B cell (primary cell): ENCODE results near the gene IBTK.

Experiments
- EZH2 ChIP-seq: IDR thresholded peaks from 2 replicates; pipeline ENCODE4 v1.6.1; 2012; ENCODE audit warnings: borderline replicate concordance, low read depth, mild to moderate bottlenecking, moderate library complexity, low read length; ENCODE audit not compliant: insufficient read depth, poor library complexity, severe bottlenecking
- TF ChIP-seq, protein P1 (sequence below): fragments of 200-600 bp; IDR thresholded peaks from one replicate; pipeline ENCODE4 v1.8.0; 2022; ENCODE audit warnings: antibody characterized with exemption, mild to moderate bottlenecking

DNA sequence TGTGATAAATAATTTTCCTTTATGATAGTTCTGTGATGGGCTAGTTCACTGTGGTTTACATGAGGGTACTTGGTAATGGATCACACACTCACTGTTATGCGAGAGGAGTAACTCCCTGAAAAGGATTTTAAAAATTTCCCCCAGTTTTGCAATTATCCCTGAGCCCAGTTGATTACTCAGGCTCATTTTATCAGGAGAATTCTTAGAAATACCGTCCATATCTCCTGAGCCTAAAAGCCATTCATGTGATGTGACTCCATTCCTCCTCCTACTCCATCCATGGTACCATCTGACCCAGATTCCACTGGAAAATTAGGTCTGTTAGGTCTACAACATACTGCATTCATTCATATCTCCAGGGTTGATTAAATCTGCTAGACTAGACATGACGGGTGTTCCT, 16.4 kb upstream of the IBTK start:
- TF ChIP-seq, protein P1, sequence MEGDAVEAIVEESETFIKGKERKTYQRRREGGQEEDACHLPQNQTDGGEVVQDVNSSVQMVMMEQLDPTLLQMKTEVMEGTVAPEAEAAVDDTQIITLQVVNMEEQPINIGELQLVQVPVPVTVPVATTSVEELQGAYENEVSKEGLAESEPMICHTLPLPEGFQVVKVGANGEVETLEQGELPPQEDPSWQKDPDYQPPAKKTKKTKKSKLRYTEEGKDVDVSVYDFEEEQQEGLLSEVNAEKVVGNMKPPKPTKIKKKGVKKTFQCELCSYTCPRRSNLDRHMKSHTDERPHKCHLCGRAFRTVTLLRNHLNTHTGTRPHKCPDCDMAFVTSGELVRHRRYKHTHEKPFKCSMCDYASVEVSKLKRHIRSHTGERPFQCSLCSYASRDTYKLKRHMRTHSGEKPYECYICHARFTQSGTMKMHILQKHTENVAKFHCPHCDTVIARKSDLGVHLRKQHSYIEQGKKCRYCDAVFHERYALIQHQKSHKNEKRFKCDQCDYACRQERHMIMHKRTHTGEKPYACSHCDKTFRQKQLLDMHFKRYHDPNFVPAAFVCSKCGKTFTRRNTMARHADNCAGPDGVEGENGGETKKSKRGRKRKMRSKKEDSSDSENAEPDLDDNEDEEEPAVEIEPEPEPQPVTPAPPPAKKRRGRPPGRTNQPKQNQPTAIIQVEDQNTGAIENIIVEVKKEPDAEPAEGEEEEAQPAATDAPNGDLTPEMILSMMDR, result no peak
- no peak for TF ChIP-seq EZH2
